Activated CD4-positive, alpha-beta T cell treated with anti-CD3 and anti-CD28 coated beads for 1 hour (primary cell): Measurements from ENCODE around the gene HOXB6.

Source experiments
- DNase-seq: peaks from one replicate; pipeline ENCODE4 v3.0.0-alpha.2; 2020

The HOXB6 gene

GRCh38 chr17:48621410-48622392, 16.9 kb upstream of the HOXB6 start:
- DNase-seq, result no peak

DNA sequence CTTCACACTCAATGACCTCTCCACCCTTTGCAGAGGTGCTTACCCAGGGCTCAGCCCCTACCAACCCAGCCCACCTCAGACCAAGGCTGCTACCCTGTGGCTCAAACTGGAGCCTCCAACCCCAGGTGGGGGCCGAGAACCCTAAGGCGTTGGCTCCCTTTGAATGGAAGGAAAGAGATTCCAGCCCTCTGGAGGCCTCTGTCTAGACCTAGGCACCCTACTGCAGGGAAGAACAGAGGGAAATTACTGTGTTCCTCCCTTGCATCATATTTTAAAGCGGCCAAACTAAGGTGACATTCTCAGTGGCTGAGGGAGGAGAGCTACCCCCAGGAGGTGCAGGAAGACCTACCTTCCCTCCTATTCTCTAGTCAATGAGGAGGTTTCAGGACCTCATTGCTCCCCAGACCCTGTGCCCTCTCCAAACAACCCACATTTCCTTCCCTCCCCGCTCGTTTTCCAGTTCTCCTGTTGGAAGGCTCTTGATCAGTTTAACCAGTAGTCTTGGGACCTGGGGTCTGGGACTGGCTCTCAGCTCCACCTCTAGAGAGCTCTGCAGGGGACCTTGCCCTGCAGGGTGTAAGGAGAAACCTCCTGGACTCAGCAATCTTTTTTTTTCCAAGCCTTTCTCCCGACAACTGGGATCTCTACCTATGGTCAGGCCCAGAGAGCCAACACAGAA, 15.8 kb upstream of the HOXB6 start:
- no peak for DNase-seq

DNA sequence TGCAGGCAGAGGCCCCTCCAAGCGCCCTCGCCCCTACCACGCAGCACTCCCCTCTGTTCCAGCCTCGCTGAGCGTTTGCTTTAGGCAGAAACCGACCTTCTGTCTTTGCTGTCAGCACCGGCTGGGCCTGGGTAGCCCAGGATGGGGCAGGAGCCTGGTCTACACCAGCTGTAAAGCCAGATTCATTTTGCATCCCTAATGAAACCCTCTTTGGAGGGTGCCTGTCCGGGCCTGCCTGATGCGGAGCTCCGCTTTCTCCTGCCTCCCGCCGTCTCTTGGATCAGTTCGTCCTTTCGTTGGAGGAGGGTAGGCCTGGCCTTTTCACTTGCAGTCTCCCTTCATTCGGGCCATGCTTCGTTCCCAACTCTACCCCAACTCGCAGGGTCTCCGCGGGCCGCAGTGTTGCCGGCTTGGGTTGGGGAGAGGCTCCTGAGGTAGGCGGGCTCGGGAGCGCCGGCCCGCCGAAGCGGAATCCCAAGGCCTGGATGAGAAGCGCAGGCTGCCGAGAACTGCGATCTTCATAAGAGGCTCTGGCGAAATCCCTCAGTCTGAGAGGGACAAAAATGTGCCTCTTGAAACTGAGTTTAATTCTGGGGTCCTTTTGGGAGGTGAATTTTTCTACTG, 15.2 kb upstream of the HOXB6 start:
- DNase-seq, result no peak

DNA sequence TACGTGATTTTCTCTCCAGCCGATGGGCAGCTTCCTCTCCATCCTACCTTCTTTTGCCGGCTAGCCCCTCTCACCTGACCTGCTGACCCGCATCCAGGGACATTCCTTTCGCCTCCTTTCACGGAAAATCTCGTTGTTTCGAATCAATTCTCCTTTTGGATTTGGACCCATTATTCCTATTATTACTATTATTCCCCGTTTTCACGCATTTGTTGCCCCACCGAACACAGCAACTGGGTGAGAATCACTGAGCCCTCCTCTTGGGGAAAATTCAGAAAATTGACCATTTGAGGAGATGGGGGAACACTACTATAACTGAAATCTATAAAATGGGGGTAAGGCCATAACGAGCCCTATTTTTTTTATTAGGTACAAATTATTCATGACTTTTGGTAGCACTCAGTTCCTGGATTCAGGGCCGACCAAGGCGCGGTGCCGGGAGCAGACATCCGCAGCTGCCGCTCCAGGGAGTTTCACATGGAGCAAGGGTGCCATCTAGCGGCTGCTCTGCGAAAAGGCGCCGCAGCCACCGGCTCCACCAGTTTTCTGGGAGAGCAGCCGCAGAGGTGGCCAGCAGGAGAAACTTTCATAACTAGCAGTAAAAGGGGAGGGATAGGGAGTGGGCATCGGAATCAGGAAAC, 13.6 kb upstream of the HOXB6 start:
- peak; percentile 78 for DNase-seq

- no peak for DNase-seq
Measured at GRCh38 chr17:48617471-48618255, 12.9 kb upstream of the HOXB6 start.

GRCh38 chr17:48616717-48617470, 12.1 kb upstream of the HOXB6 start:
- no peak for DNase-seq

DNA sequence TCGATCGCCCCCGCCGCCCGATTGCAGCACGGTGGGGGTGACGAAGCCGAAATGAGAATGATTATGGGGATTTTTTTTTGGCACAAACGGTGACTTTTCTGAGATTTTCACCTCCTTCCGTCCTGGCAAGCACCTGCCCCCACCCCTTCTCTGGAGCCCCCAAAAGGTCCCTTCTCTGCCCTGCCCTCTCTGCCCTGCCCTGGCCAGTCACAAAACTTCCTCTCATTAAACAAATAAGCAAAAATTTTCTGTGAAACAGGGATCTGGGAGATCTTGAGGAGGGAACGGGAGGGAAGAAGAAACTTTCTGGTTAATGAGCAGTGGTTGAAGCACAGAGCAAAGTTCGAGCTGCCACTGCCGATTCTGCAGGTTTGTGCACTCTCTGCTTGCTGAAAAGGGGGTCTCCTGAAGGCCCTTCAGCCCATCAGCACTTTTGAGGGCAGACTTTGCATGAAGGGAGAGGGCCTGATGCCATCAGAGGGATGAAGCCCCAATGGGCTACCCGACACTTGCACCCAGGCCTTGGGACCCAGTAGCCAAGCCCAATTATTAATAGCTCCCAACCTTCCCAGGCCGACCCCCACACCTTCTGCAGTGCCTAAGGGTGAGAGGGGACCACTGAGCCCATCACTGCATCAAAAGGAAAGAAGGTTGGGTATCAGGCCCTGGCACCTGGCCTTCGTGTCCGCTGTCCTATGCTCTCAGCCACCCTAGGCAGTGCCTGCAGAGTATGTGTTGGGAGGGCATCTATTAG, 11.4 kb upstream of the HOXB6 start:
- DNase-seq, result no peak

DNA sequence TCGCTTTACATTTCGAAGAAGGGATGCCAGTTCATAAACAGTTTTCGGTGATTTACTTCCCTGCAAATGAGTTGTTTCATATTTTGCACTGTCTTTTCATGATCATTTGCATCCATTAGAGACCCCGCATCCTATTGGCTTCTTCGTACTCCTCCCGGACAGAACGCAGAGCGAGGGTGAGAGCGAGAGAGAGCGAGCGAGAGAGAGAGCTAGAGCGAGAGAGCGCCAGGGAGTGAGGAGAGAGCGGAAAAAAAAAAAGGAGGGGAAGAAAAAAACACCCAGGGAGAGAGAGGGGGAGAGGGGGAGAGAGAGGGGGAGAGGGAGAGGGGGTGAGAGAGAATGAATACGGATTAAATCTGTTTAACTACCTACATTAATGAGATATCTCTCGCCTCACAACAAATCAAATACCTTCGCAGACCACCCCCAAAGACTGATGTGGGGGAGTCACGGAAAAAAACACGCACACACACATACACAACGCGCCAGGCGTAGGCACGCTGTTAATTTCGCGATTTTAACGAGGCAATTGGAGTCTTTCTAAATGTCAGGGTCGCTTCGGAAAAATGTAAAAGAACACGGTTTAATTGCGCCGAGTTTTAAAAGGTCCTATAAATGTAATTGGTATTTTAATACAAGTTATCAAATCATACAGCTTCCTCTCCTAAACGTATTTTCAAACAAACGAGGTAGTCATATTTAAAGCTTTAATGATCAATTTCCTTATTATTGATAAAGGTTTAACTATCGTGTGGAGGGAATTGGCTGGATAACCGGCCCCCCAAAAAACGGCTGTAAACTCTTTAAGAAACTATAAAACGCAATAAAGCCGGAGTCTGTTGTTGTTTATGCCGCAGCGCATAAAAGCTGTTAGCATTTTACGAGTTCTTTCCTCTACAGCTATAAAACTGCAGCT, 10.5 kb upstream of the HOXB6 start, which contains the start of gene HOXB8:
HOXB8 (minus strand) TSS at position 246 of the 916 bp plus-strand sequence. CDS start 588 bp downstream, outside the sequence.
- no peak for DNase-seq

DNA sequence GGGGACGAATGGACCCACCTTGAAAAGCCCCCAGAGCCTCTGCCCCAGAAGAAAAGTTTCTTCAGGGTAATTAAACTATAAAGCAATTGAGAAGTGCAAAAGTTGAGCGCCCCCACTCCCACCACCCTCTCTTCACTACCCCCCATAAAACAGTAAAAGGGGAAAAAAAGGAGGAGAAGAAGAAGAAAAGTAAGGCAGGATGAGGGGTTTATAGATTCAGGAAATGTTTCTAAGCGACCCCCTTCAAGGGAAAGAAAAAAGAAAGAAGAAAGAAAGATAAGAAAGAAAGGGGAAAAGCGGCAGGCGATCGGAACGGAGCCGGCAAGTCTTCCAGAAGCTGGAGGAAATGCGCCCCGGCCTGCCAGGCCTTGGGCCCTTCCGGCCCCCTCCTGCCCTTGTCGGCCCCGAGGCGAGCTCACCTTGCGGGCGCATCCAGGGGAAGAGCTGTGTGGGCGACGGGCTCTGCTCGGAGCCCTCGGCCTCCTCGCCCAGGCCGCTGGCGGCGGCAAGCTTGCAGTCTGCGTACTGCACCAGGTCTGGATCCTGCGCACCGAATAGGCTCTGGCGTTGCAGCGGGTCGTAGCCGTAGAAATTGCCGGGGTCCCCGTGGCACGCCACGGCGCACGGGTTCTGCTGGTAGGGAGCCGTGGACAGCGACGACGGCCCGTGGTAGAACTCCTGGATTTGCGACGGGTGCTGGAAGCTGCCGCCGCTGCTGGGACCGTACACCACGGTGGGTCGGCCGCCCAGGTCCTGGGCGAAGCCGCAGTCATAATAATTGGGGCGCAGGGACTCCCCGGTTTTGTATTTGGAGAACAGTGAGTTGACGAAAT, 9.3 kb upstream of the HOXB6 start:
- DNase-seq, result no peak

- DNase-seq, result no peak
Measured at GRCh38 chr17:48612854-48613691, 8.3 kb upstream of the HOXB6 start.

GRCh38 chr17:48612456-48612853, 7.7 kb upstream of the HOXB6 start:
- DNase-seq, result no peak

GRCh38 chr17:48611681-48612455, 7.1 kb upstream of the HOXB6 start:
- no peak for DNase-seq

DNA sequence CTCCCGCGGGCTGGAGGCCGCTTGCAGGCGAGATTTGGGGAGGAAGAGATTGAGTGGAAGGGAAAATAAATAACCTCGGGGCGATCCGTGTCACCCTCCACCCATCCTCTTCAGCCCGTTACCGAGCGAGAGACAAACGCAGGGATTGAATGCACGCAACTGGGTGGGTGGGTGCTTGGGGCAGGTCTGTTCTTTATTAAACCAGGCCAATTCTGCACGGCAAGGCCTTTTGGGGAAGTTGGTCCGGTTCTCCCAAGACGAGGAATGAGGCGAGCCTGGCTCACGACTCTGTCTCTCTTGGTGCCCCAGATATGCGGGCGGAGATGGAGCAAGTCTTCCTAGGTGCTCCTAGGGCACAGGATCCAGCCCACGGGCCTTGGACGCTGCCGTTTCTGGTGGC, 6.4 kb upstream of the HOXB6 start:
- no peak for DNase-seq

GRCh38 chr17:48610282-48611211, 5.8 kb upstream of the HOXB6 start, which contains the start of gene HOXB7:
Gene HOXB7, minus strand, starts transcription at chr17:48611017. Its CDS starts 99 bp downstream, at chr17:48610918.
- no peak for DNase-seq

- no peak for DNase-seq
Measured at GRCh38 chr17:48609759-48610281, 5.0 kb upstream of the HOXB6 start.
